Endothelial cell of umbilical vein (primary cell): ENCODE measurements around the gene SFRP2. TPM values are rescaled to one million over a fixed set of nuclear protein-coding genes. Genes with fewer than 3 reads are reported as not detected.

ENCODE experiments used
- Bru-seq: library from RNA; stranded (reverse); fragments of 400-500 nt; gene quantifications from one replicate; lab custom pipeline; 2021; lab: Mats Ljungman, UMichigan
- BruChase-seq, 2 experiments: library from RNA; stranded (reverse); fragments of 400-500 nt; gene quantifications; one replicate each; lab custom pipeline; 2021; lab: Mats Ljungman, UMichigan
- BruUV-seq: library from RNA; stranded (reverse); fragments of 400-500 nt; replicated peaks from 2 replicates; lab custom pipeline; 2021; lab: Mats Ljungman, UMichigan
- CTCF ChIA-PET: fragments of 300-600, 350-600 bp; sonication (Branson Sonifier 250); formaldehyde crosslinking; loops from one replicate; lab custom pipeline; 2021; ENCODE audit warnings: antibody characterized with exemption, inconsistent platforms; lab: Charles Lee
- POLR2A ChIA-PET: fragments of 300-600, 350-600 bp; sonication (Branson Sonifier 250); formaldehyde crosslinking; loops from one replicate; lab custom pipeline; 2021; ENCODE audit warnings: antibody characterized with exemption, inconsistent platforms; lab: Charles Lee
- DNase-seq: peaks from one replicate; pipeline ENCODE4 v3.0.0-alpha.2; 2011; ENCODE audit warnings: low read depth, low spot score
- FAIRE-seq: peaks from 2 replicates; lab custom pipeline; 2011; peaks lifted over from hg19 to GRCh38; lab: Jason Lieb, UNC
- H2AFZ ChIP-seq: 2 replicates; pipeline ENCODE4 v1.6.0; 2012; ENCODE audit warnings: low read depth, low read length, control low read depth, inconsistent platforms
- H3K27ac ChIP-seq: 2 replicates; pipeline ENCODE4 v1.5.1; 2011; ENCODE audit warnings: low read depth, mild to moderate bottlenecking, control low read depth, low read length, moderate library complexity; ENCODE audit not compliant: insufficient read depth
- H3K27me3 ChIP-seq, 2 experiments: 2 replicates each; pipeline versions ENCODE4 v1.6.0 to v1.6.1; 2011; ENCODE audit warnings: low read length in 2 of 2, mixed read lengths in 1 of 2; ENCODE audit not compliant: control insufficient read depth in 2 of 2, insufficient read depth in 2 of 2
- H3K36me3 ChIP-seq, 2 experiments: 2 replicates in 1 of 2; 3 replicates in 1 of 2; pipeline ENCODE4 v1.5.1; 2011; ENCODE audit warnings: low read length in 2 of 2, mild to moderate bottlenecking in 1 of 2, moderate library complexity in 1 of 2; ENCODE audit not compliant: control insufficient read depth in 2 of 2, insufficient read depth in 2 of 2; ENCODE audit errors: extremely low read depth in 1 of 2
- H3K4me1 ChIP-seq: 3 replicates; pipeline ENCODE4 v1.5.1; 2011; ENCODE audit warnings: mild to moderate bottlenecking, low read length; ENCODE audit not compliant: control insufficient read depth, insufficient read depth; ENCODE audit errors: extremely low read depth
- H3K4me2 ChIP-seq: 2 replicates; pipeline ENCODE4 v1.6.1; 2011; ENCODE audit warnings: low read length, control low read depth, mixed read lengths; ENCODE audit not compliant: insufficient read depth
- H3K4me3 ChIP-seq, 3 experiments: fragments of 200-600 bp in 1 of 3; sonication (generic), shearing (Covaris generic) in 1 of 3; replicated peaks in 1 of 3; 2 replicates each; pipeline ENCODE4 v1.5.1; 2011 to 2016; ENCODE audit warnings: control low read depth in 3 of 3, low read length in 3 of 3, mild to moderate bottlenecking in 2 of 3, inconsistent platforms in 1 of 3, low read depth in 1 of 3, moderate library complexity in 1 of 3; ENCODE audit not compliant: insufficient read depth in 1 of 3
- H3K79me2 ChIP-seq: 2 replicates; pipeline ENCODE4 v1.6.0; 2012; ENCODE audit warnings: low read length, inconsistent platforms; ENCODE audit not compliant: control insufficient read depth, insufficient read depth
- H3K9ac ChIP-seq: replicated peaks from 2 replicates; pipeline ENCODE3; 2011; ENCODE audit warnings: low read length, control low read depth; ENCODE audit not compliant: insufficient read depth; ENCODE audit errors: extremely low read depth
- H3K9me1 ChIP-seq: replicated peaks from 3 replicates; pipeline ENCODE4 v1.6.0; 2011; ENCODE audit warnings: mild to moderate bottlenecking, low read length; ENCODE audit not compliant: control insufficient read depth, insufficient read depth; ENCODE audit errors: extremely low read depth
- H3K9me3 ChIP-seq: replicated peaks from 2 replicates; pipeline ENCODE4 v1.5.1; 2012; ENCODE audit warnings: low read length, inconsistent platforms; ENCODE audit not compliant: control insufficient read depth, insufficient read depth
- H4K20me1 ChIP-seq: replicated peaks from 2 replicates; pipeline ENCODE3; 2011; ENCODE audit warnings: mild to moderate bottlenecking, low read length; ENCODE audit not compliant: control insufficient read depth, insufficient read depth; ENCODE audit errors: extremely low read depth
- EZH2 ChIP-seq: IDR thresholded peaks from 2 replicates; pipeline ENCODE4 v1.6.1; 2012; ENCODE audit warnings: borderline replicate concordance, low read depth, mild to moderate bottlenecking, moderate library complexity, low read length, inconsistent platforms; ENCODE audit not compliant: severe bottlenecking
- FOS ChIP-seq: IDR thresholded peaks from 2 replicates; pipeline ENCODE4 v1.6.1; 2011; ENCODE audit warnings: mild to moderate bottlenecking, low read length, moderate library complexity, borderline replicate concordance; ENCODE audit not compliant: insufficient read depth
- GATA2 ChIP-seq: IDR thresholded peaks from 2 replicates; pipeline ENCODE4 v1.7.0; 2011; ENCODE audit warnings: low read depth, mild to moderate bottlenecking, moderate library complexity, mixed read lengths, low read length; ENCODE audit not compliant: insufficient read length, insufficient read depth
- JUN ChIP-seq: IDR thresholded peaks from 2 replicates; pipeline ENCODE4 v1.6.1; 2011; ENCODE audit warnings: borderline replicate concordance, low read depth; ENCODE audit not compliant: insufficient read length, insufficient read depth
- MYC ChIP-seq: IDR thresholded peaks from one replicate; pipeline ENCODE4 v1.6.1; 2011; ENCODE audit warnings: mild to moderate bottlenecking, low read depth, low read length
- POLR2A ChIP-seq: IDR thresholded peaks from 2 replicates; pipeline ENCODE4 v1.6.1; 2012; ENCODE audit warnings: low read depth, mild to moderate bottlenecking, control low read depth, low read length
- POLR2AphosphoS5 ChIP-seq: IDR thresholded peaks from 2 replicates; pipeline ENCODE4 v1.6.1; 2012; ENCODE audit warnings: low read depth, mild to moderate bottlenecking, control low read depth, low read length, moderate library complexity; ENCODE audit not compliant: insufficient read depth
- dilution Hi-C: fragments of 300-500 bp; cut with MboI; formaldehyde crosslinking; loops from one replicate; pipeline ENCODE4 v1.15.0; 2019; ENCODE audit warnings: low sequenced_read_pairs; ENCODE audit not compliant: extremely low pct_ligation_motif_present
- intact Hi-C: fragments of 100-400 bp; cut with micrococcal nuclease; formaldehyde crosslinking; loops from one replicate; pipeline ENCODE4 v1.10.0; 2022
- long read RNA-seq: library from polyadenylated mRNA; stranded (forward); transcript quantifications from one replicate; pipeline ENCODE4 v2.0.0, GENCODE V29; 2021
- polyA minus RNA-seq, 3 experiments: library from RNA; depleted of rRNA, polyadenylated mRNA; stranded (reverse); fragments of >200 nt; gene quantifications; 1 replicate in 1 of 3; 2 replicates in 2 of 3; pipeline ENCODE4 v1.2.3, GENCODE V29; 2011
- polyA plus RNA-seq, 4 experiments: library from polyadenylated mRNA; depleted of rRNA in 3 of 4; stranded (reverse) in 3 of 4; unstranded in 1 of 4; fragments of >200 nt; gene quantifications; 2 replicates each; pipeline versions ENCODE4 v1.2.1 to v1.2.3, GENCODE V29; 2011 to 2012; ENCODE audit warnings: missing spikeins in 1 of 4
- total RNA-seq: library from RNA; stranded (reverse); gene quantifications from 2 replicates; pipeline ENCODE4 v1.2.3, GENCODE V29; 2021
- TF ChIP-seq, protein P1 (sequence below), 2 donors: IDR thresholded peaks; 1 replicate in 1 of 2; 2 replicates in 1 of 2; pipeline ENCODE4 v1.5.1; 2011; ENCODE audit warnings: low read length in 2 of 2, mild to moderate bottlenecking in 2 of 2, moderate library complexity in 2 of 2, control low read depth in 1 of 2, inconsistent platforms in 1 of 2, low read depth in 1 of 2; ENCODE audit not compliant: insufficient read depth in 1 of 2; ENCODE audit errors: extremely low read depth in 1 of 2
- TF ChIP-seq, protein P2 (sequence below): IDR thresholded peaks from 2 replicates; pipeline ENCODE4 v1.6.1; 2011; ENCODE audit not compliant: insufficient read depth, insufficient read length

The SFRP2 gene, protein sequence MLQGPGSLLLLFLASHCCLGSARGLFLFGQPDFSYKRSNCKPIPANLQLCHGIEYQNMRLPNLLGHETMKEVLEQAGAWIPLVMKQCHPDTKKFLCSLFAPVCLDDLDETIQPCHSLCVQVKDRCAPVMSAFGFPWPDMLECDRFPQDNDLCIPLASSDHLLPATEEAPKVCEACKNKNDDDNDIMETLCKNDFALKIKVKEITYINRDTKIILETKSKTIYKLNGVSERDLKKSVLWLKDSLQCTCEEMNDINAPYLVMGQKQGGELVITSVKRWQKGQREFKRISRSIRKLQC
- not detected in 2 replicates for total RNA-seq
- 0.04 TPM in 1 of 2 replicates, not detected in the other for polyA plus RNA-seq
- polyA plus RNA-seq (2011; cell fraction: cytosol; rRNA removed), result not detected in 2 replicates
- polyA plus RNA-seq (2011; cell fraction: nucleus; rRNA removed), result not detected in 2 replicates
- not detected in 2 replicates for polyA plus RNA-seq (2012)
- polyA minus RNA-seq, result not detected in 2 replicates
- not detected for polyA minus RNA-seq (2011; cell fraction: cytosol; rRNA and poly(A)+ RNA removed)
- polyA minus RNA-seq (2011; cell fraction: nucleus; rRNA and poly(A)+ RNA removed), result not detected in 2 replicates
- not detected for Bru-seq, nascent RNA
- not detected for BruChase-seq, experiment 1, labeled RNA remaining after a 6-hour chase
- not detected for BruChase-seq, experiment 2, labeled RNA remaining after a 2-hour chase
- long read RNA-seq, result 0 reads

GRCh38 chr4:153788413-153789276 lies at the start of gene SFRP2:
Gene SFRP2 (minus strand): TSS chr4:153789083. CDS start chr4:153788835, 248 bp downstream.
- H4K20me1 ChIP-seq, result no peaks in the 10 kb centered on the region
- H3K36me3 ChIP-seq, result no peaks in the 10 kb centered on the region
- intact Hi-C loops, result loop anchor here (5.0 kb wide), 1 partner anchor 829 kb away; no protein-coding TSS in a partner anchor
- POLR2A ChIA-PET, result no interaction called here
- no peaks in the 10 kb centered on the region for H3K9me1 ChIP-seq
- no peak within 1 kb of the TSS for H3K9ac ChIP-seq
- H2AFZ ChIP-seq, result no peak within 1 kb of the TSS
- no peak for FAIRE-seq
- H3K4me1 ChIP-seq, result peaks cover 12% of the 10 kb centered on the region
- dilution Hi-C loops, result no loop called here
- no TSS peak for BruUV-seq
- no peaks in the 10 kb centered on the region for H3K79me2 ChIP-seq
- no peak within 1 kb of the TSS for H3K4me3 ChIP-seq
- TF ChIP-seq GATA2 (no peak), EZH2 (peak; percentile 93)
- no peaks in the 10 kb centered on the region for H3K9me3 ChIP-seq
- H3K4me2 ChIP-seq, result no peak within 1 kb of the TSS
- DNase-seq, result no peak
- peaks cover 67 to 79% of the 10 kb centered on the region in 2 experiments for H3K27me3 ChIP-seq
- no peak within 1 kb of the TSS for H3K27ac ChIP-seq
- CTCF ChIA-PET, result no interaction called here

- Histone ChIP-seq H3K9me1 (no peaks in the 10 kb centered on the region), H2AFZ (no peak overlapping the region), H3K27ac (no peak overlapping the region), H3K27me3 (no peaks in the 10 kb centered on the region), H3K36me3 (no peaks in the 10 kb centered on the region), H3K4me3 (no peak overlapping the region), H3K9me3 (no peaks in the 10 kb centered on the region), H3K9ac (no peak overlapping the region), H3K4me2 (no peak overlapping the region), H3K79me2 (no peaks in the 10 kb centered on the region), H4K20me1 (no peaks in the 10 kb centered on the region), H3K4me1 (no peaks in the 10 kb centered on the region)
- intact Hi-C loops (no loop called here), dilution Hi-C loops (no loop called here)
- BruUV-seq, result no TSS peak
- TF ChIP-seq, protein P1, sequence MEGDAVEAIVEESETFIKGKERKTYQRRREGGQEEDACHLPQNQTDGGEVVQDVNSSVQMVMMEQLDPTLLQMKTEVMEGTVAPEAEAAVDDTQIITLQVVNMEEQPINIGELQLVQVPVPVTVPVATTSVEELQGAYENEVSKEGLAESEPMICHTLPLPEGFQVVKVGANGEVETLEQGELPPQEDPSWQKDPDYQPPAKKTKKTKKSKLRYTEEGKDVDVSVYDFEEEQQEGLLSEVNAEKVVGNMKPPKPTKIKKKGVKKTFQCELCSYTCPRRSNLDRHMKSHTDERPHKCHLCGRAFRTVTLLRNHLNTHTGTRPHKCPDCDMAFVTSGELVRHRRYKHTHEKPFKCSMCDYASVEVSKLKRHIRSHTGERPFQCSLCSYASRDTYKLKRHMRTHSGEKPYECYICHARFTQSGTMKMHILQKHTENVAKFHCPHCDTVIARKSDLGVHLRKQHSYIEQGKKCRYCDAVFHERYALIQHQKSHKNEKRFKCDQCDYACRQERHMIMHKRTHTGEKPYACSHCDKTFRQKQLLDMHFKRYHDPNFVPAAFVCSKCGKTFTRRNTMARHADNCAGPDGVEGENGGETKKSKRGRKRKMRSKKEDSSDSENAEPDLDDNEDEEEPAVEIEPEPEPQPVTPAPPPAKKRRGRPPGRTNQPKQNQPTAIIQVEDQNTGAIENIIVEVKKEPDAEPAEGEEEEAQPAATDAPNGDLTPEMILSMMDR (IDR thresholded peaks at IDR 0.05; ENCODE audit: extremely low read depth in 1 of 2, insufficient read depth in 1 of 2, low read depth in 1 of 2, low read length in 2 of 2), result no peak
- TF ChIP-seq, protein P2, sequence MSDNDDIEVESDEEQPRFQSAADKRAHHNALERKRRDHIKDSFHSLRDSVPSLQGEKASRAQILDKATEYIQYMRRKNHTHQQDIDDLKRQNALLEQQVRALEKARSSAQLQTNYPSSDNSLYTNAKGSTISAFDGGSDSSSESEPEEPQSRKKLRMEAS, result no peak
- TF ChIP-seq POLR2AphosphoS5, result no peak
- TF ChIP-seq EZH2, result no peak
- TF ChIP-seq POLR2A, result no peak
- TF ChIP-seq JUN, result no peak
- no peak for TF ChIP-seq MYC
- TF ChIP-seq GATA2, result no peak
- TF ChIP-seq FOS, result no peak
- FAIRE-seq (no peak), DNase-seq (no peak)
- ChIA-PET CTCF (no interaction called here), POLR2A (no interaction called here)
Measured at GRCh38 chr4:153838564-153838963, 49.7 kb upstream of the SFRP2 start.
